HepG2 (cell line): ENCODE data around the gene RPS23. TPM values are rescaled to one million over a fixed set of nuclear protein-coding genes. Genes with fewer than 3 reads are reported as not detected.

Experiments
- ATAC-seq: fragments of 200-7000 bp; cut with Tn5 transposase; 3 replicates; pipeline ENCODE4 v1.9.1; 2020; ENCODE audit warnings: mild to moderate bottlenecking, moderate library complexity
- BruUV-seq: library from RNA; stranded (reverse); fragments of 400-500 nt; replicated peaks from 2 replicates; lab custom pipeline; 2021; lab: Mats Ljungman, UMichigan
- CTCF ChIA-PET: fragments of 300-600 bp; formaldehyde crosslinking; extraction: SDS; loops from one replicate; lab custom pipeline; 2021; ENCODE audit warnings: low total read pairs, inconsistent platforms, low intra/inter-chr PET ratio; lab: Yijun Ruan, JAX
- POLR2A ChIA-PET: fragments of 350-600 bp; sonication (Branson Sonifier 250); formaldehyde crosslinking; loops from one replicate; lab custom pipeline; 2020; ENCODE audit warnings: antibody characterized with exemption, inconsistent platforms; lab: Yijun Ruan, JAX
- DNase-seq: peaks from one replicate; pipeline ENCODE4 v3.0.0-alpha.2; 2015; ENCODE audit warnings: low spot score
- FAIRE-seq: peaks from 3 replicates; lab custom pipeline; 2011; peaks lifted over from hg19 to GRCh38; lab: Jason Lieb, UNC
- H2AFZ ChIP-seq: one replicate; pipeline ENCODE4 v1.6.1; 2011; ENCODE audit warnings: low read length, inconsistent platforms
- H3K27ac ChIP-seq: fragments of 300-600 bp; 3 replicates; pipeline ENCODE4 v1.8.0; 2011; ENCODE audit warnings: mixed run types, mild to moderate bottlenecking, mixed read lengths, low read length, inconsistent platforms; ENCODE audit not compliant: insufficient read depth; ENCODE audit errors: extremely low read length
- H3K27me3 ChIP-seq, 2 experiments: fragments of 200-600 bp in 1 of 2; 2 replicates in 1 of 2; 3 replicates in 1 of 2; pipeline versions ENCODE4 v1.6.0 to v1.8.0; 2011; ENCODE audit warnings: low read length in 2 of 2, mild to moderate bottlenecking in 2 of 2, moderate library complexity in 2 of 2, inconsistent platforms in 1 of 2; ENCODE audit not compliant: insufficient read depth in 2 of 2, control insufficient read depth in 1 of 2
- H3K36me3 ChIP-seq, 2 experiments: fragments of 200-600 bp in 1 of 2; replicated peaks in 1 of 2; 2 replicates in 1 of 2; 3 replicates in 1 of 2; pipeline versions ENCODE4 v1.5.1 to v1.8.0; 2011; ENCODE audit warnings: low read length in 2 of 2, inconsistent platforms in 1 of 2; ENCODE audit not compliant: insufficient read depth in 2 of 2, control insufficient read depth in 1 of 2
- H3K4me1 ChIP-seq: 2 replicates; pipeline ENCODE4 v1.5.1; 2012; ENCODE audit warnings: low read length, inconsistent platforms; ENCODE audit not compliant: insufficient read depth
- H3K4me2 ChIP-seq: 2 replicates; pipeline ENCODE4 v1.6.0; 2011; ENCODE audit warnings: low read depth, low read length, inconsistent platforms
- H3K4me3 ChIP-seq, 3 experiments: fragments of 200-600 bp in 1 of 3; sonication (generic), shearing (Covaris generic) in 1 of 3; replicated peaks in 1 of 3; 2 replicates each; pipeline ENCODE4 v1.5.1; 2011 to 2016; ENCODE audit warnings: low read length in 3 of 3, inconsistent platforms in 2 of 3, low read depth in 2 of 3, mild to moderate bottlenecking in 2 of 3, control low read depth in 1 of 3, mixed read lengths in 1 of 3; ENCODE audit not compliant: insufficient read depth in 1 of 3
- H3K79me2 ChIP-seq: one replicate; pipeline ENCODE4 v1.6.1; 2011; ENCODE audit warnings: low read length, inconsistent platforms; ENCODE audit not compliant: insufficient read depth
- H3K9ac ChIP-seq: 2 replicates; pipeline ENCODE4 v1.6.0; 2011; ENCODE audit warnings: mild to moderate bottlenecking, low read depth, low read length, inconsistent platforms; ENCODE audit not compliant: insufficient read depth
- H3K9me3 ChIP-seq: 2 replicates; pipeline ENCODE4 v1.5.1; 2012; ENCODE audit warnings: mild to moderate bottlenecking, low read length
- H4K20me1 ChIP-seq: 2 replicates; pipeline ENCODE4 v1.6.0; 2011; ENCODE audit warnings: inconsistent platforms, mild to moderate bottlenecking, low read length, moderate library complexity; ENCODE audit not compliant: insufficient read depth
- BORCS8-MEF2B ChIP-seq: sonication (generic); formaldehyde crosslinking; IDR thresholded peaks from 2 replicates; pipeline ENCODE4 v1.8.0; 2022; ENCODE audit warnings: mild to moderate bottlenecking, missing genetic modification reagents
- DMAP1 ChIP-seq: IDR thresholded peaks from 2 replicates; pipeline ENCODE4 v1.6.1; 2016
- GZF1 ChIP-seq: sonication (generic); formaldehyde crosslinking; IDR thresholded peaks from 2 replicates; pipeline ENCODE4 v1.5.1; 2020; ENCODE audit warnings: mild to moderate bottlenecking, missing genetic modification reagents
- IRF2 ChIP-seq: IDR thresholded peaks from 2 replicates; pipeline ENCODE4 v1.6.1; 2018; ENCODE audit warnings: missing genetic modification reagents, missing compliant biosample characterization
- MAFG ChIP-seq: sonication (generic); formaldehyde crosslinking; IDR thresholded peaks from 2 replicates; pipeline ENCODE4 v1.5.1; 2020; ENCODE audit warnings: mild to moderate bottlenecking, missing genetic modification reagents
- PBX2 ChIP-seq: IDR thresholded peaks from 2 replicates; pipeline ENCODE4 v1.6.1; 2016; ENCODE audit warnings: control low read depth
- RBAK ChIP-seq: sonication (generic); formaldehyde crosslinking; IDR thresholded peaks from 2 replicates; pipeline ENCODE4 v1.5.1; 2020; ENCODE audit warnings: mild to moderate bottlenecking, missing genetic modification reagents
- SMARCE1 ChIP-seq: fragments of 450-650 bp; IDR thresholded peaks from 2 replicates; pipeline ENCODE4 v1.6.1; 2017; ENCODE audit warnings: borderline replicate concordance
- SP5 ChIP-seq: IDR thresholded peaks from 2 replicates; pipeline ENCODE4 v1.6.1; 2016; ENCODE audit warnings: low read depth, borderline replicate concordance
- SRF ChIP-seq: IDR thresholded peaks from 2 replicates; pipeline ENCODE4 v1.6.1; 2011; ENCODE audit warnings: mild to moderate bottlenecking, low read depth, low read length, moderate library complexity
- THRA ChIP-seq: sonication (generic); formaldehyde crosslinking; IDR thresholded peaks from 2 replicates; pipeline ENCODE4 v1.4.0; 2020; ENCODE audit warnings: missing genetic modification reagents, borderline replicate concordance
- ZBTB2 ChIP-seq: sonication (generic); formaldehyde crosslinking; IDR thresholded peaks from 2 replicates; pipeline ENCODE4 v1.8.0; 2022; ENCODE audit warnings: low read depth, missing genetic modification reagents
- ZFP62 ChIP-seq: sonication (generic); formaldehyde crosslinking; IDR thresholded peaks from 2 replicates; pipeline ENCODE4 v1.4.0; 2020; ENCODE audit warnings: missing genetic modification reagents
- ZMYM3 ChIP-seq: sonication (generic); formaldehyde crosslinking; IDR thresholded peaks from 2 replicates; pipeline ENCODE4 v1.5.1; 2020; ENCODE audit warnings: mild to moderate bottlenecking, missing genetic modification reagents
- ZNF33A ChIP-seq: sonication (generic); formaldehyde crosslinking; IDR thresholded peaks from 2 replicates; pipeline ENCODE4 v1.5.1; 2020; ENCODE audit warnings: missing genetic modification reagents, mild to moderate bottlenecking, moderate library complexity, borderline replicate concordance
- ZNF451 ChIP-seq: sonication (generic); formaldehyde crosslinking; IDR thresholded peaks from 2 replicates; pipeline ENCODE4 v1.5.0; 2020; ENCODE audit warnings: mild to moderate bottlenecking, missing genetic modification reagents
- ZNF556 ChIP-seq: sonication (generic); formaldehyde crosslinking; IDR thresholded peaks from 2 replicates; pipeline ENCODE4 v1.4.0; 2020; ENCODE audit warnings: mild to moderate bottlenecking, missing genetic modification reagents, borderline replicate concordance
- ZNF780A ChIP-seq: sonication (generic); formaldehyde crosslinking; IDR thresholded peaks from 2 replicates; pipeline ENCODE4 v1.8.0; 2022; ENCODE audit warnings: mild to moderate bottlenecking, missing genetic modification reagents, moderate library complexity
- ZNF781 ChIP-seq: sonication (generic); formaldehyde crosslinking; IDR thresholded peaks from 2 replicates; pipeline ENCODE4 v1.5.1; 2020; ENCODE audit warnings: borderline replicate concordance, mild to moderate bottlenecking, missing genetic modification reagents; ENCODE audit errors: not compliant biosample characterization
- WGBS: methylation state at CpG from one replicate; pipeline ENCODE4 v1.1.6; 2017; ENCODE audit warnings: low lambda C conversion rate; 5-methylcytosine and 5-hydroxymethylcytosine counted together
- in situ Hi-C: cut with HindIII; loops from 2 replicates; pipeline ENCODE4 v1.10.0; 2017; ENCODE audit warnings: low pct_unique_long_range_greater_than_20kb; ENCODE audit not compliant: extremely low pct_ligation_motif_present
- intact Hi-C: fragments of 100-400 bp; cut with micrococcal nuclease; formaldehyde crosslinking; loops from one replicate; pipeline ENCODE4 v1.10.0; 2022; ENCODE audit not compliant: unreplicated experiment
- polyA plus RNA-seq, 8 experiments: library from polyadenylated mRNA; depleted of rRNA in 3 of 8; stranded (reverse) in 7 of 8; unstranded in 1 of 8; fragments of >200 nt; fragmentation: Illumina TruSeq in 4 of 8; extraction: Trizol in 4 of 8; gene quantifications; 2 replicates each; pipeline versions ENCODE4 v1.2.1 to v1.2.3, GENCODE V29; 2011 to 2016; ENCODE audit warnings: low read depth in 4 of 8, missing spikeins in 1 of 8, mixed read lengths in 1 of 8; ENCODE audit not compliant: insufficient read depth in 1 of 8
- total RNA-seq, 5 experiments: library from RNA; depleted of rRNA; stranded (reverse); fragments of >200 nt; fragmentation: Illumina TruSeq; extraction: Trizol; gene quantifications; 2 replicates each; pipeline ENCODE4 v1.2.3, GENCODE V29; 2016; ENCODE audit warnings: low read depth in 1 of 5
- TF ChIP-seq, protein P1 (sequence below): sonication (generic); formaldehyde crosslinking; IDR thresholded peaks from 2 replicates; pipeline ENCODE4 v1.4.0; 2020; ENCODE audit warnings: missing genetic modification reagents

The RPS23 gene
- total and polyA plus RNA-seq, 2 of the 13 experiments (the other 11 are each of a cell fraction or from before 2014, with no cell fraction given), result 3,088 to 3,235 TPM

DNA sequence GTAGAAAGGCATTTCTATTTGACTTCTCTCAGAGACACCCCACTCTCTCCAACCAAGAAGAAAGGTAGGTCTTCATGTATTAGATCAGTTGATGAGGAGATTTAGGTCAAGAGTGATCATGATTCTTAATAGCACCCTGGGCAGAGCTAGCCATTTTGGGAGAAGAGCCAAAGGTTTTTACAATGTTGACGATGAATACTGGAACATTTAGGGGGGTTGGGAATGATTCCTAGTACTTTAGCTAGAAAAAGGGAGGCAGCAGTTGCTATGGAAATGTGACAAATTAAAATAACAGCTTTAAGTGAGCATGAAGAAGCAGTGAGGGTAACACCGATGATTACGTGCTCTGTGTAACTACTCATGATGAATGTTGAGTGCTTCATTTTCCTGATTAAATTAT, 9.5 kb upstream of the RPS23 start:
- H3K4me3 ChIP-seq, result no peak overlapping the region
- no peaks in the 10 kb centered on the region for H3K36me3 ChIP-seq
- WGBS, result 96% methylated on average over 3 of the region's 3 CpGs
- no peaks in the 10 kb centered on the region for H3K9me3 ChIP-seq
- CTCF ChIA-PET, result no interaction called here
- no peak overlapping the region for H3K27ac ChIP-seq
- in situ Hi-C loops (no loop called here), intact Hi-C loops (no loop called here)
- DNase-seq (no peak), FAIRE-seq (no peak), ATAC-seq (no peak)
- H3K9ac ChIP-seq, result no peak overlapping the region
- H3K4me1 ChIP-seq, result peaks cover 28% of the 10 kb centered on the region
- no peaks in the 10 kb centered on the region for H3K27me3 ChIP-seq
- BruUV-seq, result no TSS peak
- no peaks in the 10 kb centered on the region for H4K20me1 ChIP-seq
- POLR2A ChIA-PET, result interaction anchor here (2.1 kb wide), 1 partner anchor 9 kb away, joined by 12 read pairs; the partner anchor contains the start of gene RPS23
- H2AFZ ChIP-seq, result no peak overlapping the region
- TF ChIP-seq ZFP62 (CRISPR knock-in tag), result no peak
- no peak for TF ChIP-seq ZBTB2 (CRISPR knock-in tag)
- no peak for TF ChIP-seq ZNF451 (CRISPR knock-in tag)
- TF ChIP-seq RBAK (CRISPR knock-in tag), result no peak
- no peak for TF ChIP-seq THRA (CRISPR knock-in tag)
- no peak for TF ChIP-seq ZNF33A (CRISPR knock-in tag)
- TF ChIP-seq PBX2 (CRISPR knock-in tag), result no peak
- no peak for TF ChIP-seq ZNF781 (CRISPR knock-in tag)
- TF ChIP-seq GZF1 (CRISPR knock-in tag), result no peak
- no peak for TF ChIP-seq BORCS8-MEF2B (CRISPR knock-in tag)
- no peak for TF ChIP-seq DMAP1 (CRISPR knock-in tag)
- TF ChIP-seq, protein P1, sequence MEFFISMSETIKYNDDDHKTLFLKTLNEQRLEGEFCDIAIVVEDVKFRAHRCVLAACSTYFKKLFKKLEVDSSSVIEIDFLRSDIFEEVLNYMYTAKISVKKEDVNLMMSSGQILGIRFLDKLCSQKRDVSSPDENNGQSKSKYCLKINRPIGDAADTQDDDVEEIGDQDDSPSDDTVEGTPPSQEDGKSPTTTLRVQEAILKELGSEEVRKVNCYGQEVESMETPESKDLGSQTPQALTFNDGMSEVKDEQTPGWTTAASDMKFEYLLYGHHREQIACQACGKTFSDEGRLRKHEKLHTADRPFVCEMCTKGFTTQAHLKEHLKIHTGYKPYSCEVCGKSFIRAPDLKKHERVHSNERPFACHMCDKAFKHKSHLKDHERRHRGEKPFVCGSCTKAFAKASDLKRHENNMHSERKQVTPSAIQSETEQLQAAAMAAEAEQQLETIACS (CRISPR knock-in tag), result no peak
- no peak for TF ChIP-seq ZMYM3 (CRISPR knock-in tag)
- TF ChIP-seq ZNF556, result no peak
- TF ChIP-seq ZNF780A (CRISPR knock-in tag), result no peak
- TF ChIP-seq IRF2 (CRISPR knock-in tag), result no peak
- TF ChIP-seq SRF, result no peak
- no peak for TF ChIP-seq MAFG (CRISPR knock-in tag)
- no peak for TF ChIP-seq SMARCE1
- TF ChIP-seq SP5, result no peak
- H3K79me2 ChIP-seq, result no peaks in the 10 kb centered on the region
- H3K4me2 ChIP-seq, result no peak overlapping the region
